K562 (cell line): ENCODE data around the gene TAF1B. TPM values are rescaled to one million over a fixed set of nuclear protein-coding genes. Genes with fewer than 3 reads are reported as not detected.

ENCODE experiments used
- AFF1 ChIP-seq, 2 experiments: fragments of 450-650 bp; IDR thresholded peaks; 2 replicates each; pipeline ENCODE4 v1.6.1; 2018; ENCODE audit warnings: mild to moderate bottlenecking in 2 of 2, low read depth in 1 of 2; ENCODE audit not compliant: partially characterized antibody in 2 of 2
- CTCF ChIP-seq, 3 experiments: IDR thresholded peaks in 2 of 3; conservative IDR thresholded peaks in 1 of 3; 2 replicates each; pipeline ENCODE4 v1.5.1; 2011 to 2012; ENCODE audit warnings: low read length in 3 of 3, mild to moderate bottlenecking in 3 of 3, control low read depth in 2 of 3, improper control_type of control experiment in 1 of 3, inconsistent platforms in 1 of 3, low read depth in 1 of 3, mixed read lengths in 1 of 3, moderate library complexity in 1 of 3; ENCODE audit not compliant: insufficient read depth in 2 of 3
- MGA ChIP-seq: fragments of 450-650 bp; IDR thresholded peaks from 2 replicates; pipeline ENCODE4 v1.6.1; 2016; ENCODE audit warnings: mild to moderate bottlenecking, moderate library complexity
- SOX6 ChIP-seq: fragments of 450-650 bp; IDR thresholded peaks from 2 replicates; pipeline ENCODE4 v1.6.1; 2014; ENCODE audit warnings: mild to moderate bottlenecking
- VEZF1 ChIP-seq: fragments of 200-800 bp; sonication (Bioruptor generic); IDR thresholded peaks from 2 replicates; pipeline ENCODE4 v1.6.1; 2017; ENCODE audit warnings: missing genetic modification characterization, missing compliant biosample characterization
- ZNF431 ChIP-seq: sonication (generic); formaldehyde crosslinking; IDR thresholded peaks from 2 replicates; pipeline ENCODE4 v1.8.0; 2022; ENCODE audit warnings: mild to moderate bottlenecking, missing genetic modification reagents
- polyA plus RNA-seq, 8 experiments: library from polyadenylated mRNA; depleted of rRNA in 4 of 8; stranded (reverse) in 5 of 8; unstranded in 3 of 8; fragments of >200 nt; fragmentation: Nextera tagmentation in 2 of 8; fragmentation: Illumina TruSeq in 1 of 8; extraction: Ambion mirVana in 2 of 8; extraction: Trizol in 1 of 8; gene quantifications; 2 replicates each; pipeline versions ENCODE4 v1.2.1 to v1.2.3, GENCODE V29; 2011 to 2014; ENCODE audit warnings: inconsistent platforms in 1 of 8, missing spikeins in 1 of 8
- total RNA-seq, 7 experiments: library from RNA; depleted of rRNA in 6 of 7; stranded (reverse); fragments of >200 nt in 6 of 7; fragmentation: Illumina TruSeq in 2 of 7; extraction: Trizol in 2 of 7; gene quantifications; 2 replicates each; pipeline versions ENCODE4 v1.2.1 to v1.2.3, GENCODE V29; 2011 to 2021; ENCODE audit warnings: low replicate concordance in 1 of 7

The TAF1B gene
- total and polyA plus RNA-seq, 9 of the 15 experiments (the other 6 are each of a cell fraction or from before 2014, with no cell fraction given) = 8.8 to 25.1 (median 17.3) TPM

GRCh38 chr2:9914384-9915065, 71.3 kb downstream of the TAF1B start (continued):
- TF ChIP-seq VEZF1 (CRISPR knock-in tag) (peak; percentile 37), SOX6 (peak; percentile 52; the same call in 1 of the 2 replicates), ZNF431 (peak; percentile 74; the same call in 1 of the 2 replicates), AFF1 (IDR thresholded peaks at IDR 0.05; ENCODE audit: low read depth in 1 of 2, partially characterized antibody in 2 of 2) (peak in 1 of 2 experiments; percentile 36), MGA (peak; percentile 95), CTCF (IDR thresholded peaks at IDR 0.05 in 2 of 3, conservative IDR thresholded peaks at IDR 0.05 in 1 of 3; ENCODE audit: insufficient read depth in 2 of 3, low read depth in 1 of 3, low read length in 3 of 3) (peak; percentile 59 to 78 (median 61))
